GM12801 (cell line): ENCODE results near the gene BMI1.

ENCODE experiments used
- CTCF ChIP-seq: IDR thresholded peaks from one replicate; pipeline ENCODE4 v1.5.1; 2011; ENCODE audit warnings: control low read depth; ENCODE audit not compliant: insufficient read length; ENCODE audit errors: extremely low read depth

BMI1 gene

GRCh38 chr10:22320591-22321155, at the start of gene BMI1:
TSS of gene BMI1 (plus strand) at chr10:22321099. CDS start at chr10:22326450, 5,351 bp downstream.
- no peak for TF ChIP-seq CTCF

- TF ChIP-seq CTCF: no peak
These were observed 49.1 kb upstream of the BMI1 start for GRCh38 chr10:22271786-22272185.

- no peak for TF ChIP-seq CTCF
These were observed 42.5 kb upstream of the BMI1 start for GRCh38 chr10:22278441-22278782.

- no peak for TF ChIP-seq CTCF
These were observed 40.8 kb upstream of the BMI1 start for GRCh38 chr10:22280078-22280477.

- no peak for TF ChIP-seq CTCF
These were observed 35.8 kb upstream of the BMI1 start for GRCh38 chr10:22285130-22285529.

GRCh38 chr10:22293747-22294404, 27.0 kb upstream of the BMI1 start:
- no peak for TF ChIP-seq CTCF

- no peak for TF ChIP-seq CTCF
These were observed 26.2 kb upstream of the BMI1 start for GRCh38 chr10:22294694-22295093.

- no peak for TF ChIP-seq CTCF
These were observed 19.7 kb upstream of the BMI1 start for GRCh38 chr10:22301193-22301592.
